ENCODE results near the gene UBD.
A peak's percentile ranks its signal among the peaks of the same experiment; 100 is the strongest.

UBD gene

DNA sequence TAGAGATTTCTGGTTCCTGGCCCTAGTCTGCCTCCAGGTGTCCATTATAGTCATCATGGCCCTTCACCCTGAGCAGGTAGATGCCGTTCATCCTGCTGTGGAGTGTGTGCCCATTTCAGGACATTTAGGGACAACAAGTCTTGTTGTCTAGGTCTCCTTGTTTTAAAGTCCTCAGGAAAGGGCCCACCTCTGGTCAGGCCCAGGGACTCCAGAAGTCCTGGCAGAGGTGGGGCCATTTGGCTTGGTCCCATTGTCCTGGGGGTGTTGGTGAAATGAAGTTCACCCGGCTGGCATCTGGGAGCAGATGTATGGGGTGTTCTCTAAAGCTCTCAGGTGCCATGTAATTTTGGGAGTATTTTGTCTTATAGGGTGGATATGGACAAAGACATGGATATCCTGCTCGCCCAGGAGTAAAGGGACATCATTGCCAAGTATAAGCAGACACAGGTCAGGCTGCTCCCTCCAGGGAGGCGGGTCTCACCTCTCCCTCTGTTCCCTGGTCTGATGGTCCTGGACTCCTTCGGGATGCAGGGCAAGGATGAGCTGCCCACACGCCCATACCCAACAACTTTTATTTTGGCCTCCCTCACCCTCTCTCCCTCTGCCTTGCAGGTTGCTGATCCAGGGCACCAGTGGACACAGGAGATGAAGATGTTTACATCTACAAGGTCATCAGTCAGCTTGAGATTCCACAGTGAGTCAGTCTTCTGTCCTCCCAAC is 40.1 kb downstream of the UBD start:
- DNase-seq: no peak

GRCh38 chr6:29517728-29518440 is 41.6 kb downstream of the UBD start:
- DNase-seq: no peak

- DNase-seq: no peak
These were observed 42.3 kb downstream of the UBD start for GRCh38 chr6:29517245-29517644.

GRCh38 chr6:29516108-29516507 is 43.4 kb downstream of the UBD start:
- DNase-seq: peak in 2 of 3 experiments; percentile 0 to 19

- DNase-seq: no peak
These were observed 48.7 kb downstream of the UBD start for GRCh38 chr6:29510746-29511300.

DNA sequence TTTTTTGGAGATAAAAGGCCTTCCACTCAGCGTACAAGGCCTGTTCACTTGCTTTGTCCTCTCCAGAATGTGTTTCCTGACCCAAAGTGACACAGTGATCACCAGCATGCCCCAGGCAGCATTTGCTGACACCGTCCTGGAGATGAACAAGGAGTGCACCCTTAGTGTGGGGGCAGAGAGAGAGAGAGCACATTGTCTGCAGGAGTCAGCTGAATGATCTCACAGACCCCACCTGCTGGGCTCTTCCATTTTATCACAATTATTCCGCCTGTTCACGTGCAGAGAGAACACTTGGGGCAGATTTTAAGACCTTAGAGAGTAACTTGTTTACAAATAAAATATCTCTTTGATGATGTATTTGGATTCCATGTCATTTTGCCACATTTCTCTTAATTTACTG is 49.3 kb downstream of the UBD start:
- peak in 1 of 3 experiments; percentile 19 for DNase-seq

GRCh38 chr6:29509711-29510110 is 49.8 kb downstream of the UBD start:
- no peak for DNase-seq

GRCh38 chr6:29509239-29509638 is 50.3 kb downstream of the UBD start:
- DNase-seq: no peak

DNA sequence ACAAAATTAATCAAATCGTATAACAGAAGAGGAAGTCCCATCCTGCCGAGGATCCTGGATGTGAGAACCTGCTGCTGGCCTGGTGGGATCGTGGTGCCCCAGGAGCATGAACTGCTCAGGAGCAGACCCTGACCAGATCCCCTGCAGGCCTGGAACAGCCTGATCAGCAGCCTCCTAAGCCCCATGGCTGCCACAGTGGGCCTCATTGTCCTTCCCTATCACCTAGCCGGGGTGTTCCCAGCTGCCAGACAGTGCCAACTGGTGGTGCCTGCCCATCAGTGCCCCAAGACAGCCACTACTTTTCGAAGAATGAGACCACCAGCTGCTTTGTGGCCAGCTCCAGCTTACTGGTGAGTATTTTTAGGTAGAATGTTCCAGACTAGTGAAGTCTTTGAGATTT is 52.2 kb downstream of the UBD start:
- no peak for DNase-seq

DNA sequence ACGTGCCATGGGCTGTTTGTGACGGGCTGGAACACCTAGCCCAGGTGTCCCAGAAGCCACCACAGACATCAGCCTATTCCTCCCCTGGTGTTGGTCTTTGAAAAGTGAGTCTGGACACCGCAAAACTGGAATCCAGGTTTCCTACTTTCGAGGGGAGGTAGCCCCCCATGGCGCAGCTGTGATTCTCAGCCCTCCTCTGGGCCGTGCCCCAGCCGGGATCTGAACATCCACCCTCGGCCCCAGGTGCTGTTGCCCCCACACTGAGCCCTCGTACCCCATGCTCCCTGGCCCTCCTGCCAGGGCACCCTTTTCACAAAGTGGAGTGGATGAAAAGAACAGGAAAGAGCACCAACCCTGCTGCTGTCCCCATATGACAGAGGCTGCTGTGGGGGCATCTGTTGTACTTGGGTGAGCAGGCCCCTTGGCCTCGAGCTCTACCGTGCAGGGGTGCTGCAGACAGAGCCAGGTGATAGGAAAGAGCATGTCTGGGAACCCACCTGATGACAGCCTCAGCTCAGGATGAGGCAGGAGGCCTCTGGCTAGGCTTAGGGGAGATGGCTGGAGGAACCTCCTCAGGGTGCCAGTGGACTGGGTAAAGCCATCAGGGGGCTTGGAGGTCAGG is 53.0 kb downstream of the UBD start:
- no peak for DNase-seq

GRCh38 chr6:29505808-29506207 is 53.7 kb downstream of the UBD start:
- DNase-seq: no peak

All from NCI-H1417 (cell line).